ENCODE results near the gene TMTC2.

The TMTC2 gene

GRCh38 chr12:82696543-82696942 lies 9.8 kb downstream of the TMTC2 start:
- no peaks in the 10 kb centered on the region for H3K9me3 ChIP-seq (ENCODE audit: insufficient read depth, low read length)
- no peak overlapping the region for H3K4me2 ChIP-seq (ENCODE audit: low read depth, low read length, poor library complexity, severe bottlenecking)
- TF ChIP-seq EZH2phosphoT487 (conservative IDR thresholded peaks at IDR 0.05; ENCODE audit: low read length): no peak
- no peak for TF ChIP-seq CTCF (IDR thresholded peaks at IDR 0.05; ENCODE audit: insufficient read depth, low read length, poor library complexity, severe bottlenecking)
- no peaks in the 10 kb centered on the region for H3K9me2 ChIP-seq (replicated peaks; ENCODE audit: insufficient read depth, low read length)
- H3F3A ChIP-seq (ENCODE audit: insufficient read depth): no peaks in the 10 kb centered on the region
- no peak overlapping the region for H2AFZ ChIP-seq (ENCODE audit: low read depth, low read length, severe bottlenecking)
- H3K4me3 ChIP-seq (ENCODE audit: insufficient read depth, low read length, poor library complexity, severe bottlenecking): no peak overlapping the region
- H4K20me1 ChIP-seq (ENCODE audit: low read depth, low read length): no peaks in the 10 kb centered on the region; the same call in 1 of the 2 replicates
- H3K79me2 ChIP-seq (ENCODE audit: insufficient read depth, low read length): no peaks in the 10 kb centered on the region
- 0 out of 2 replicates have a peak, but pooled peaks cover 4% of the 10 kb centered on the region for H3K36me3 ChIP-seq (ENCODE audit: low read length)
- H3K27ac ChIP-seq (ENCODE audit: low read depth, low read length): no peak overlapping the region
- H3K27me3 ChIP-seq (ENCODE audit: low read length): no peaks in the 10 kb centered on the region
- H3K9ac ChIP-seq (ENCODE audit: low read length): no peak overlapping the region

- no peaks in the 10 kb centered on the region for H3F3A ChIP-seq (ENCODE audit: insufficient read depth)
Measured at GRCh38 chr12:82698708-82699564, 12.2 kb downstream of the TMTC2 start.

GRCh38 chr12:82705774-82706173 lies 19.1 kb downstream of the TMTC2 start:
- TF ChIP-seq CTCF (IDR thresholded peaks at IDR 0.05; ENCODE audit: insufficient read depth, low read length, poor library complexity, severe bottlenecking) (no peak), EZH2phosphoT487 (conservative IDR thresholded peaks at IDR 0.05; ENCODE audit: low read length) (no peak)
- Histone ChIP-seq H3K9me2 (replicated peaks; ENCODE audit: insufficient read depth, low read length) (no peaks in the 10 kb centered on the region), H3K36me3 (ENCODE audit: low read length) (no peaks in the 10 kb centered on the region), H3K9ac (ENCODE audit: low read length) (no peak overlapping the region), H4K20me1 (ENCODE audit: low read depth, low read length) (no peaks in the 10 kb centered on the region), H2AFZ (ENCODE audit: low read depth, low read length, severe bottlenecking) (no peak overlapping the region), H3K9me3 (ENCODE audit: insufficient read depth, low read length) (no peaks in the 10 kb centered on the region), H3F3A (ENCODE audit: insufficient read depth) (no peaks in the 10 kb centered on the region), H3K27ac (ENCODE audit: low read depth, low read length) (no peak overlapping the region), H3K4me2 (ENCODE audit: low read depth, low read length, poor library complexity, severe bottlenecking) (no peak overlapping the region), H3K4me3 (ENCODE audit: insufficient read depth, low read length, poor library complexity, severe bottlenecking) (no peak overlapping the region), H3K27me3 (ENCODE audit: low read length) (no peaks in the 10 kb centered on the region), H3K79me2 (ENCODE audit: insufficient read depth, low read length) (no peaks in the 10 kb centered on the region)

More at GRCh38 chr12:82698708-82699564, 12.2 kb downstream of the TMTC2 start:
- Histone ChIP-seq H3K36me3 (ENCODE audit: low read length) (0 out of 2 replicates have a peak, but pooled peaks cover 4% of the 10 kb centered on the region), H3K4me2 (ENCODE audit: low read depth, low read length, poor library complexity, severe bottlenecking) (no peak overlapping the region), H3K79me2 (ENCODE audit: insufficient read depth, low read length) (no peaks in the 10 kb centered on the region), H3K9me2 (replicated peaks; ENCODE audit: insufficient read depth, low read length) (no peaks in the 10 kb centered on the region), H3K4me3 (ENCODE audit: insufficient read depth, low read length, poor library complexity, severe bottlenecking) (no peak overlapping the region), H3K27ac (ENCODE audit: low read depth, low read length) (no peak overlapping the region), H3K9ac (ENCODE audit: low read length) (no peak overlapping the region), H3K9me3 (ENCODE audit: insufficient read depth, low read length) (no peaks in the 10 kb centered on the region), H2AFZ (ENCODE audit: low read depth, low read length, severe bottlenecking) (no peak overlapping the region), H3K27me3 (ENCODE audit: low read length) (no peaks in the 10 kb centered on the region), H4K20me1 (ENCODE audit: low read depth, low read length) (no peaks in the 10 kb centered on the region; the same call in 1 of the 2 replicates)
- TF ChIP-seq CTCF (IDR thresholded peaks at IDR 0.05; ENCODE audit: insufficient read depth, low read length, poor library complexity, severe bottlenecking) (no peak), EZH2phosphoT487 (conservative IDR thresholded peaks at IDR 0.05; ENCODE audit: low read length) (no peak)

Measured in SU-DHL-6 (cell line).